Measurements from ENCODE around the gene CLCN3. TPM values are rescaled to one million over a fixed set of nuclear protein-coding genes. Genes with fewer than 3 reads are reported as not detected.

The CLCN3 gene
- total and polyA plus RNA-seq, 9 of the 15 experiments (the other 6 are each of a cell fraction or from before 2014, with no cell fraction given): 12.7 to 60.6 (median 38.5) TPM

GRCh38 chr4:169617306-169617705 lies 3.1 kb upstream of the CLCN3 start (continued):
- TF ChIP-seq ZNF407 (IDR thresholded peaks at IDR 0.05; ENCODE audit: low read depth) (no peak), ZBTB8A (IDR thresholded peaks at IDR 0.05; ENCODE audit: partially characterized antibody) (no peak), MLX (CRISPR knock-in tag; conservative IDR thresholded peaks at IDR 0.05) (no peak), U2AF1 (optimal IDR thresholded peaks at IDR 0.05; ENCODE audit: low read depth, low read length) (no peak), DPF2 (IDR thresholded peaks at IDR 0.05) (peak; percentile 69; the same call in 1 of the 2 replicates), MTA2 (IDR thresholded peaks at IDR 0.05; ENCODE audit: low read depth) (peak; percentile 28; the same call in 1 of the 2 replicates), ZMIZ1 (IDR thresholded peaks at IDR 0.05; ENCODE audit: low read depth in 2 of 2, low read length in 2 of 2) (no peak), TFAM (CRISPR knock-in tag; conservative IDR thresholded peaks at IDR 0.05) (no peak)

Data from K562 (cell line).